Stimulated activated effector memory CD8-positive, alpha-beta T cell treated with anti-CD3 and anti-CD28 coated beads, Interleukin-12 subunit alpha, Interleukin-12 subunit beta, amount 100 ng/mL, for 72 hours (primary cell): Measurements from ENCODE around the gene PPP1R9A.

Experiments
- ATAC-seq: fragments of 150-1000 bp; cut with Tn5 transposase; 2 replicates; pipeline ENCODE4 v1.10.0; 2021
- DNase-seq, 2 donors: peaks; one replicate each; pipeline ENCODE4 v3.0.0; 2021 to 2022; ENCODE audit warnings: low spot score in 2 of 2
- H3K27ac Mint-ChIP-seq: one replicate; pipeline ENCODE4 v1.8.0; 2022; ENCODE audit warnings: mild to moderate bottlenecking, mixed read lengths
- H3K36me3 Mint-ChIP-seq: one replicate; pipeline ENCODE4 v1.8.0; 2022; ENCODE audit warnings: mild to moderate bottlenecking, mixed read lengths
- H3K4me1 Mint-ChIP-seq: one replicate; pipeline ENCODE4 v1.8.0; 2022; ENCODE audit warnings: mixed read lengths
- H3K4me3 Mint-ChIP-seq: one replicate; pipeline ENCODE4 v1.8.0; 2022; ENCODE audit warnings: mild to moderate bottlenecking, mixed read lengths
- H3K9me3 Mint-ChIP-seq: one replicate; pipeline ENCODE4 v1.8.0; 2022; ENCODE audit warnings: mixed read lengths

Gene PPP1R9A

DNA sequence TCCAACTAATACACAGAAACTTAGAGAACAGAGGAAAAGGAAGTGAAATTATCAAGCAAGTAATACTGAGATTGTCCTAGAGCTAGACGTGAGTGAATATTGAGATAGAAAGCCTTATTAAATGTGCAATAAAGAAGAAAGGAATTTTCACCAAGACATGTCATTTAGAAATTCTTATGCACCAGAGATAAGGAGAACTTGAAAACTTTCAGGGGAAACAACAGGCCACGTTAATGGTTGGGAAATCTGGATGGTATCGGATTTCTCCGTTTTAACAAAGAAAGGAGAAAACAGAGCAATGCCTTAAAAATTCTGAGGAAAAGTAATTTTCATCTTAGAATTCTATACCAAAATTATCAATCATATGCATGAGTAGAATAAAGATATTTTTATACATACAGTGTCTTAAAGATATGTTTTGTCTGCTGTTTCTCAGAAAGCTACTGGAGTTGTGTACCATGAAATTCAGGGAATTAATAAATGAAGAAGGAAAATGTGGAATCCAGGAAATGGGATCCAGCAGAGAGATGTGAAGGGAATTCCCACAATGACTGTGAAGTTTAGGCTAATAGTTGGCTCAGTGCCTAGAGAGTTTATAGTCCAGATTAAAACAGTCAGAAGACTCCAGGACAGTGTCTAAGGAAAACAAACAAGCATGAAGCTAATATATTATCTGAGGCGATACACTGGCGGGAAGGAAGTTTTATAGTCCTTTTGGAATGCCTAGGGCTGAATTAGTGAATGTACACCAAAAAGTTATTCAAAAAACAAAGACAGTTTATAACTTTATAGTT is 159.5 kb downstream of the PPP1R9A start:
- no peak for DNase-seq
- Mint-ChIP-seq H3K4me3 (no peak overlapping the region), H3K27ac (no peak overlapping the region), H3K36me3 (no peaks in the 10 kb centered on the region), H3K9me3 (no peaks in the 10 kb centered on the region), H3K4me1 (no peaks in the 10 kb centered on the region)
- ATAC-seq, result no peak

DNA sequence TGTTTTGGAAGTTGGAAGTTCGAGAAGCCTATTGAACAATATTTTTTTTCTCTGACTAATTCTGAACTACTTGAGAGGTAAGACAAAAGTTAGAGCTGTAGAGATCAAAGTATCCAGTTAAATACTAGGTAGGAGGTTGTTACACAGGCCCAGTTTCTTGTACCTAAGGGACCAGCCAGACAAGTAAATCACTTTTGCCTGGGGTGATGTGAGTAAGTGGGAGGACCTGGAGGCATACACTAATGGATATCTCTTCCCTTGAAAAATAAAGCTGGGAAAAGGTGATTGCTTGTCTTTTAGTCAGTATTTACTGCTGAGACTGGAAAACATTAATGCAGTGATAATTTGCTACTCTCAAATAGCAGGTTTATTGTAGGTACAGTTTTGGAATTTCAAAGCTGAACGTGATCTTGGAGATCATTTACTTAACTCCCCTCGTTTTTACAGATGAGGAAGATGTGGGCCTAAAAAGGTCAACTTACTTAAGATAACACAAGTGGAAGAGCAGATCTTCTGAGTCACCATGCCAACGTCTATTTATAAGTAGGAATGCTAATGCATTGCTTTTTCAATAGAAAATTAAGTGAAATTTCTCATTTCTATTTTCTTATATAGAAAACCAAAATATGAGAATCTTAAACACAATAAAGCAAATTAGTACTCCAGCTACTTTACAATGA is 181.3 kb downstream of the PPP1R9A start:
- no peak overlapping the region for H3K4me3 Mint-ChIP-seq
- no peaks in the 10 kb centered on the region for H3K9me3 Mint-ChIP-seq
- no peaks in the 10 kb centered on the region for H3K4me1 Mint-ChIP-seq
- no peak overlapping the region for H3K27ac Mint-ChIP-seq
- H3K36me3 Mint-ChIP-seq, result no peaks in the 10 kb centered on the region
- ATAC-seq (no peak), DNase-seq (no peak)

DNA sequence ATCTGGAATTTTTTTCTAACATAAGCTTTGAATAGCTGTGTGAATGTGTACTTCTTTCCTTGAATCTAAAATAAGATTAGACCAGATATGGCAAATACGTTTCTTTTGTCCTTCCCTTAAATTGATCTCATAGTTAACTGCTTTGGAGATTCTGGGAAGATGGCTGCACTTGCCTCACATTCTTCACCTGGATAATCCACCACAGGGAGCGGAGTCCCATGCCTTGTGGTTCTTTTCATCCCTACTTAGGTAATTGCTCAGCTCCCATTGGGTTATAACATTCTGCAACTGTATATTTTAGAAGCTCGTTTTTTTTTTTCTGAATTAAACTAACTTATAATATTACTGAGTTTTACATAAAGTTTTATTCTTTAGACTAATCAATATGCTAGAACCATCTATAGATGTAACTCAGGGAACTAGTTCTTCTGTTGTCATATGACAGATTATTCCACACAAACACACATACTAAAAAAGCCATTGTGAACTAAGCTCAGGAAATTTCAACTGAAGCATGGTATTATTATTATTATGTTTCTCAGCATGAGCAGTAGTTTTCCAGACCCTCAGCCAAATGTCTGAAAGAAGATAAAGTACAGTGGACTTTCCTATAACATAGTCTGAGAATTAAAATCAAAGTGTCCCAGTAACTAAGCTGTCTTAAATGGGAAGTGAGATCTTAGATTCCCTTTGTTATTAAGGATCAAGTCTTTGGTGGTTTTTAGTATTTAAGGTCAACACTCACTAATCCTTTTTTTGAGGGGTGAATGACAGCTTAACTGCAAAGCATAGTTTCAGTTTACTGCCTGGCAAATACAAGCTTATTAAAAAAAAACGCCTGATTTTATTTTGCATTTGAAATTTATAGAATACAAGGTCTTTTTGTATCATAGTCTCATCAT is 182.3 kb downstream of the PPP1R9A start:
- no peaks in the 10 kb centered on the region for H3K36me3 Mint-ChIP-seq
- H3K9me3 Mint-ChIP-seq, result no peaks in the 10 kb centered on the region
- ATAC-seq, result no peak
- H3K4me3 Mint-ChIP-seq, result no peak overlapping the region
- DNase-seq, result no peak
- no peaks in the 10 kb centered on the region for H3K4me1 Mint-ChIP-seq
- no peak overlapping the region for H3K27ac Mint-ChIP-seq

DNA sequence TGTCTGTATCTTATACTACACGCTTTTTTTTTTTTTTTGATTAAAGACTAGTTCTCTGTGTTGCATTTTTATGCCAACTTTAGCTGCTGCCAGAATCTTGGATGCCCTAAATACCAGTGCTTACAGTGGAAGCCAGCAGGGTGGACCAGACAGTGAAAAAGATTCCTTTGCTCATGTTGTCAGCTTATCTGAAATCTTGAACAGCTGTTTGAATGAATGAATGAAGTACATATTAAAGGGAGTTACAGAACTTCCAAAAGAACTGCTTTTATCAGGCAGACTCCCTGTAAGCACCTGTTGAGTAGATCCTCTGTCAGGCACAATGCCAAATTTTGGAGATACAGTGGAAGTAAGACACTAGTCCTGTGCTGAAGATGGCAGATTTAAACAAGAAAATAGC is 184.9 kb downstream of the PPP1R9A start:
- Mint-ChIP-seq H3K4me3 (no peak overlapping the region), H3K36me3 (no peaks in the 10 kb centered on the region), H3K4me1 (no peaks in the 10 kb centered on the region), H3K27ac (no peak overlapping the region), H3K9me3 (peaks cover 3% of the 10 kb centered on the region)
- DNase-seq (no peak), ATAC-seq (no peak)

DNA sequence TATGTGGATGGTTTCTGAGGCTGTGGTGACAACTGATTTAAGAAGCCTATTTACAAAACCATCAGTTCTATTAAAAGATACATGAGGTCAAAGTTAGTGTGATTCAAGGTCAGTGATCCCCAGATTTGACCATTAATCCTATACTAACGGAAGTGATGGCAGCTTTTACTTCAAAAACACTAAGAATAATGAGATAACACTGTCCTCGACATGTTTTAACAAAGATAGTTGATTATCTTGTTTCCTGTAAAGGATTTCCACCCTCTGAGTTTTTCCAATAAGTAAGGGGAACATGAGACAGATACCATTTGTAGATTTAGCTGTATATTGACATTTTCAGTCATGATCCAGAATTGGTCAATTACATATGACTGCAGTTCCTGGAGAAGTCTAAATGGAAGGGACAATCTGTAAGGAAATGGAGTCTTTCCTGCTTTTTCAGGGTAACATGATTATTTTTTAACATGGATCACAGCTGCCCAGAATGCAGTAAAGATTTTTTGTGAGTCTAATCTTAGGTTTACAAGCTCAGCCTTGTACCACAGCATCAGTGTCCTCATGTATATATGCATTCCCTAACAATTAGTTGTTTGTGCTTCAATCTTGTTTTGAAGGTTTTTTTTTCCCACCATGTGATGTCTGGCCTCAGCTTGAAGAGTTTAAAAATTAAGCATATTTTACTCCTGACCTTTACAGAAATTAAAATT is 188.0 kb downstream of the PPP1R9A start:
- peaks cover 3% of the 10 kb centered on the region for H3K9me3 Mint-ChIP-seq
- no peak for ATAC-seq
- no peaks in the 10 kb centered on the region for H3K4me1 Mint-ChIP-seq

DNA sequence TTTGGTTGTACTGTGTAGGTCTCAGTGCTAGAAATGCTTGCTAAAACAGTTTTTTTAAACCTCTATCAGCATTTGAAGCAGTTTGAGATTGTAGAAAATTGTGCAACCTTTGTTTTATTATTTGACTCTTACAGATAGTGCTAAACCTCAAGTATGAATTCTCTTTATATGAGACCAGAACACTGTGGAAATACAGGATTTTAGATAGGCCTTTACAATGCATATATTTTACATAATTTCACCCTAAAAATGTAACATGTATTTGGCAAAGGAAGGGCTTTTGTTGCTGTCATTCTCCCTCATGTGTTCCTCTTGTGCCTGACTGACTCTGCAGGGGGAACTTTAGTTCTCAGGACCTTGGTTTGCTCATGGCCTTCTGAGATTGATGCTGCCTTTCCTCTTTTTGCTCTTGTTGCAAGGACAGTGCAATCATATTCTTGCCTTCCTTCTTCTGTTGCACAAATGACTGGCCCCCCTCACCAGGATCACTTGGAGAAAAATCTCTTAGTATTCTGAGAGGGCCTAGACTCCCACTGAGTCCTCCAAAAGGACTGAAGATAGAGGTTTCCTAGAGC is 188.7 kb downstream of the PPP1R9A start:
- H3K27ac Mint-ChIP-seq, result no peak overlapping the region
- H3K9me3 Mint-ChIP-seq, result peaks cover 3% of the 10 kb centered on the region
- DNase-seq, result no peak
- no peak for ATAC-seq
- no peaks in the 10 kb centered on the region for H3K36me3 Mint-ChIP-seq
- H3K4me3 Mint-ChIP-seq, result no peak overlapping the region
- H3K4me1 Mint-ChIP-seq, result no peaks in the 10 kb centered on the region

More for the DNA sequence above, 188.0 kb downstream of the PPP1R9A start:
- no peak for DNase-seq
- Mint-ChIP-seq H3K4me3 (no peak overlapping the region), H3K27ac (no peak overlapping the region), H3K36me3 (no peaks in the 10 kb centered on the region)

DNA sequence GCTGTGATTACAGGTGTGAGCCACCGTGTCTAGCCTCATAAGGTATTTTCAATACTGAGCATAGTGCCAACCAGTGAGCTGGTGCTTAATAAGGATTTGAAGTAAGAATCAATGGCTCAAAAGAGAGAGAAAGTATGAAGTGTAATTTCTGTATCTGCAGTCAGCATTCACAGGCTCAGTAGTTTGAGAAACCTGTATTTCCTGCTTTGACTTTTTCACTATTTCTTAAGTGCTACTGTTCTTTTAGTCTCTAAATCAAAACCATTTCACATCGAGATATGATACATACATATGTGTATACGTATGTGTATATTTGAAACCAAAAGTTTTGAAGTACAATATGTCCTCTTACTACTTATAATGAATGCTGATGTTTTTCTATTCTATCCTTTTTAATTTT is 189.9 kb downstream of the PPP1R9A start:
- Mint-ChIP-seq H3K4me3 (no peak overlapping the region), H3K9me3 (peaks cover 3% of the 10 kb centered on the region), H3K36me3 (no peaks in the 10 kb centered on the region), H3K4me1 (no peaks in the 10 kb centered on the region), H3K27ac (no peak overlapping the region)
- no peak for DNase-seq
- no peak for ATAC-seq

DNA sequence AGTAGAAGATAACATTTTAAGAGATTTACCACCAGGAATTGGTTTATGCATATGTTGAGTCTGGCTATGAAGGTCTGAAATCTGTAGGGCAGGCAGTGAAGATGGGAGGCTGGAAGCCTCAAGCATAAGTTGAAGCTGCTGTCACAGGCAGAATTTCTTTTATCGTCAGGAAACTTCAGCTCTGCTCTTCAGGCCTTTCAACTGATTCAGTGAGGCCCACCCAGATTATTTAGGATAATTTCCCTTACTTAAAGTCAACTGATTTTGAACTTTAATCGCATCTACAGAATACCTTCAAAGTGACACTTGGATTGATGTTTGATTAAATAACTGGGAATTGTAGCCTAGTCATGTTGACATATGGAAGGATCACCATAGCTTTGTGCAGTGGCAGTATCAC is 190.5 kb downstream of the PPP1R9A start:
- ATAC-seq (no peak), DNase-seq (no peak)
- Mint-ChIP-seq H3K4me1 (no peaks in the 10 kb centered on the region), H3K9me3 (peaks cover 3% of the 10 kb centered on the region), H3K27ac (no peak overlapping the region), H3K4me3 (no peak overlapping the region), H3K36me3 (no peaks in the 10 kb centered on the region)

DNA sequence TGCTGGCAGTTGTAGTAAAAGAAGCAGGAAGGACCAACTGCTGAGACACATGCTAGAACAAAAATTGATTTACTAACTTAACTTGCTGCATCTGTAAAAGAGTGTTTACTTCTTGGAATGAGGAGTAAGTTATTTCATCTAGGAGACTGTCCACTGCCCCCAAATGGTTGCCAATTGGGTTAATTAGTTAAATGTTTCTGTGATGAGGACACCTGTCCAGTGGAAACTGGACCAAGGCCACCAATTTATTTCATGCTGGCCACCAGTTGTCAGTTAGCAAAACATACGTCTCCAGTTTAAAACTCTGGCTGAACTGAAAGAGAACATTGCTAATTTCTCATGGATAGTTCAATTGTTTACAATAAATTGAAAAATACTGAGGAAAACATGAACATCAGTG is 191.7 kb downstream of the PPP1R9A start:
- DNase-seq, result no peak
- no peaks in the 10 kb centered on the region for H3K36me3 Mint-ChIP-seq
- no peaks in the 10 kb centered on the region for H3K4me1 Mint-ChIP-seq
- H3K9me3 Mint-ChIP-seq, result peaks cover 3% of the 10 kb centered on the region
- H3K4me3 Mint-ChIP-seq, result no peak overlapping the region
- H3K27ac Mint-ChIP-seq, result no peak overlapping the region
- no peak for ATAC-seq

DNA sequence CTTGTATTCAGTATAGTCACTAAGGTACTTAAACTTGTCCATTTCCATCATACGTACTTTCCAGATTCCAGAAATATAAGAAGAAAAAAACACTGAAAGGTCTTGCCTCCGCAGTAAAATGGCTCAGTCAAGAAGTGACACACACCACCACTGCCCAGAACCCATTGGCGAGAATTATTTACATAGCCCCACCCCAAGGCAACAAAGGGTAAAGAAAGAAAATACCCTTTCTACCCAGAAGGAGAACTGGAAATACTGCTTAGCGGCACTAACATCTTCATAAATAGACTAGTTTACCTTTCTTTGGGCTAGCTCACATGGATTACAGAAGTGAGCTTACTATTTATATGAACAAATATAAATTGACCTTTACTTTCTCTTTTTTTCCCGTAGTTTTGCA is 194.0 kb downstream of the PPP1R9A start:
- Mint-ChIP-seq H3K4me1 (no peaks in the 10 kb centered on the region), H3K36me3 (no peaks in the 10 kb centered on the region), H3K4me3 (no peak overlapping the region), H3K27ac (no peak overlapping the region), H3K9me3 (peaks cover 3% of the 10 kb centered on the region)
- ATAC-seq, result no peak
- DNase-seq, result no peak

DNA sequence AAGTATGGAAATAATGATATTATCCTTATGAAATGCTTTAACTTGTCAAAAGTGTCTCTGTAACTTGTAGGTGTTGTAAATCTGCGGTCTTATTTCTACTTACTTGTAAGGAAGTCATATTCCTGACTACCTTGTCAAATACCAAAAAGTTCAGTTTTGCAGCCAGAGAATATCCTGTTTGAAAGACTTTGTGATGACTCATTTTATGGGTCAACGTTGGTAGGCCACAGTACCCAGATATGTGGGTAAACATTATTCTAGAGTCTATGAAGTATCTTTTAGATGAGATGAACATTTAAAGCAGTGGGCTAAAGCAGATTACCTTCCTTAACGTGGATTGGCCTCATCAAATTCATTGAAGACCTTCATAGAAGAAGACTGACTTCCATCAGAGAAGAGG is 195.3 kb downstream of the PPP1R9A start:
- Mint-ChIP-seq H3K4me1 (no peaks in the 10 kb centered on the region), H3K36me3 (no peaks in the 10 kb centered on the region), H3K27ac (no peak overlapping the region), H3K4me3 (no peak overlapping the region), H3K9me3 (no peaks in the 10 kb centered on the region)
- no peak for DNase-seq
- no peak for ATAC-seq

DNA sequence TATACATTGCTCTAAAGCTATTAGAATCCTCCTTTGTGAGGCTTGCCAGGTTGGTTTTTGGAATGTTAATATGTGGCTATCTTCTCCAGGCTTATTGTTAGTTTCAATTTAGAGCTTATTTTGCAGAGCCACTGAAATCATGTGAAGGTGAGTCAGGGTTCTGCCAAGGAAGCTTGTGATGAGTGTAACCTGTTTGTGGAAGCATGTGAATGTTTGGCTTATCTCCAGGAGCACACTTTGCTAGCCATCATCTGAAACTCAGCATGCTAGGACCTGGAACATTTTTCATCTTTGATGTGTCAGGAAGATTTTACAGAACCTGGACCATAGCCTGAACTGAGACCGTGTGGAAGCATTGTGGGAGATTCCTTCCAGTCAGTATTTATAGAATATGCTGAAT is 197.3 kb downstream of the PPP1R9A start:
- Mint-ChIP-seq H3K4me1 (no peaks in the 10 kb centered on the region), H3K9me3 (no peaks in the 10 kb centered on the region), H3K27ac (no peak overlapping the region), H3K36me3 (no peaks in the 10 kb centered on the region), H3K4me3 (no peak overlapping the region)
- DNase-seq, result no peak
- ATAC-seq, result no peak

DNA sequence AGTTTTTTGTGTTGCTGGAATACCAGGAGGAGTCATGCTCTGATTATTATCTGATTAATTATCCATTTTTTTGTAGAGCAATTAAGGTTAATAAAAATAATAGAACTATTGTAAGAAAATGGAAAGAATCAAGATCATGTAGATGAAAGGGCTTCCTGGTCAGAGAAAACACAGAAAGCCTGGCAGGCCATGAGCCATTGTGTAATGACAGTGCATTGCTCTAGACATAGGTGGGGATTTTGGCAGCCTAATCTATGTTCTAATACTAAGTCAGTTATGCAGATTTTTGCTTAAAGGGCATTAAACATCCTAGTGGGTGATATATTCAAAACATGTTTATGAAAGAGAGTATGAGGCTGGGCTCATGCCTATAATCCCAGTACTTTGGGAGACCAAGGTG is 198.2 kb downstream of the PPP1R9A start:
- Mint-ChIP-seq H3K4me3 (no peak overlapping the region), H3K4me1 (no peaks in the 10 kb centered on the region), H3K36me3 (no peaks in the 10 kb centered on the region), H3K9me3 (no peaks in the 10 kb centered on the region), H3K27ac (no peak overlapping the region)
- ATAC-seq (no peak), DNase-seq (no peak)

DNA sequence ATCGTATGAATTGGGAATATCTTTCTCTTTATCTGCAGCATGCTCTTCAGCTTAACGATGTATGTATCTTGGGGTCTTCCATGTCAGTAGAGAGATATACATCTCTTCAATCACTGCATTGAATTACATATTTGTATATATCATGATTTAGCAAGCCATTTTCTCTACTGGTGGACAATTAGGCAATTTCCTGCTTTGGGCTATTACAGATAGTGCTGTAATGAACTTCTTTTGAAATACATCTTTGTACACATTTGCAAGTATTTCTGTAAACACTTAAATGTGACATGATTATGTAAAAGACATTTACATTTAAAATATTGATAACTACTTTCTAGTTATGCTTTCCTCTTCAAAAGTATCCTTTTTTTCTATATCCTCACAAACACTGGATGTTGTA is 199.0 kb downstream of the PPP1R9A start:
- Mint-ChIP-seq H3K36me3 (no peaks in the 10 kb centered on the region), H3K9me3 (no peaks in the 10 kb centered on the region), H3K27ac (no peak overlapping the region), H3K4me1 (no peaks in the 10 kb centered on the region), H3K4me3 (no peak overlapping the region)
- ATAC-seq (no peak), DNase-seq (no peak)

DNA sequence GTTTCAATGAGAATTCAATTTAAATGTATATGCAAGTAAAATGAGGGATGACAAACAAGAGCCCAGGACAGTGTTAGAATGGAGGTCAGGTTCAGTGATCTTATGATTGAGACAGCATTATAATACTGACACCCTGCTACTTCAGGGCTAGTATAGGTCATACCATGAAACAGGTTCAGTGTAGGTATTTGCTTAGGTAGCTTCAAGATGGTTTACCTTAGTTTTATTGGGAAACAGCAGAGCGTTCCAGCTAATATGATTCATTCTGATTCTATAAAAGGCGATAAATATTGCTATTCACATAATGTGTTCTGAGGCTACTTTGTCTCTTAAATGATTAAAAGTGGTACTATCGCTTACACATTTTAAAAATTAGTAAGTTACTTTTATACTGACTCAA is 203.3 kb downstream of the PPP1R9A start:
- Mint-ChIP-seq H3K27ac (no peak overlapping the region), H3K4me1 (no peaks in the 10 kb centered on the region), H3K36me3 (no peaks in the 10 kb centered on the region), H3K9me3 (no peaks in the 10 kb centered on the region), H3K4me3 (no peak overlapping the region)
- DNase-seq, result no peak
- no peak for ATAC-seq
